A673 (cell line): ENCODE results near the gene GLS. TPM values are rescaled to one million over a fixed set of nuclear protein-coding genes. Genes with fewer than 3 reads are reported as not detected.

ENCODE experiments used
- BruUV-seq: library from RNA; stranded (reverse); fragments of 400-500 nt; replicated peaks from 2 replicates; lab custom pipeline; 2021; lab: Mats Ljungman, UMichigan
- CTCF ChIA-PET: fragments of 300-600 bp; sonication (Branson Sonifier 250); formaldehyde crosslinking; loops from one replicate; lab custom pipeline; 2022; ENCODE audit warnings: antibody characterized with exemption; lab: Charles Lee
- POLR2A ChIA-PET: fragments of 300-600 bp; sonication (Branson Sonifier 250); formaldehyde crosslinking; loops from one replicate; lab custom pipeline; 2022; ENCODE audit warnings: antibody characterized with exemption; ENCODE audit not compliant: low non-redundant PET; lab: Charles Lee
- DNase-seq: peaks from one replicate; pipeline ENCODE4 v3.0.0-alpha.2; 2015; ENCODE audit warnings: low spot score
- H3K27ac ChIP-seq: fragments of 200-600 bp; sonication (generic); 2 replicates; pipeline ENCODE4 v1.5.1; 2016; ENCODE audit warnings: mixed run types, low read depth, mild to moderate bottlenecking, mixed read lengths, antibody characterized with exemption, low read length; ENCODE audit not compliant: poor library complexity, severe bottlenecking
- H3K27me3 ChIP-seq: fragments of 200-600 bp; sonication (generic); replicated peaks from 2 replicates; pipeline ENCODE4 v1.6.1; 2017; ENCODE audit warnings: mixed run types, low read depth, mild to moderate bottlenecking, mixed read lengths, antibody characterized with exemption, low read length; ENCODE audit not compliant: insufficient read depth, poor library complexity
- H3K36me3 ChIP-seq: fragments of 200-600 bp; sonication (generic); 2 replicates; pipeline ENCODE4 v1.6.1; 2016; ENCODE audit warnings: mixed run types, mild to moderate bottlenecking, mixed read lengths, antibody characterized with exemption, low read length; ENCODE audit not compliant: insufficient read depth, poor library complexity, severe bottlenecking
- H3K4me1 ChIP-seq: fragments of 200-600 bp; sonication (generic); 2 replicates; pipeline ENCODE4 v1.6.1; 2017; ENCODE audit warnings: mixed run types, mild to moderate bottlenecking, mixed read lengths, antibody characterized with exemption, low read length; ENCODE audit not compliant: insufficient read depth, poor library complexity, severe bottlenecking
- H3K4me3 ChIP-seq: fragments of 200-600 bp; sonication (generic); 2 replicates; pipeline ENCODE4 v1.5.1; 2016; ENCODE audit warnings: low read depth, mixed run types, mild to moderate bottlenecking, mixed read lengths, low read length; ENCODE audit not compliant: poor library complexity, severe bottlenecking
- H3K9me3 ChIP-seq: fragments of 200-600 bp; sonication (generic); 2 replicates; pipeline ENCODE4 v1.6.1; 2016; ENCODE audit warnings: mixed run types, low read depth, mild to moderate bottlenecking, mixed read lengths, antibody characterized with exemption, low read length; ENCODE audit not compliant: poor library complexity, severe bottlenecking
- EZH2 ChIP-seq: fragments of 200-600 bp; sonication (generic); IDR thresholded peaks from 2 replicates; pipeline ENCODE4 v1.6.1; 2017; ENCODE audit warnings: borderline replicate concordance, low read depth, mild to moderate bottlenecking, mixed read lengths, antibody characterized with exemption, low read length; ENCODE audit not compliant: poor library complexity, severe bottlenecking
- intact Hi-C: fragments of 100-400 bp; cut with micrococcal nuclease; formaldehyde crosslinking; loops from one replicate; pipeline ENCODE4 v1.10.0; 2022; ENCODE audit not compliant: unreplicated experiment
- total RNA-seq: library from RNA; stranded (reverse); gene quantifications from 2 replicates; pipeline ENCODE4 v1.2.3, GENCODE V29; 2021
- TF ChIP-seq, protein P1 (sequence below): fragments of 300-800, 200-600 bp; sonication (generic); conservative IDR thresholded peaks from 2 replicates; pipeline ENCODE4 v1.5.1; 2017; ENCODE audit warnings: low read depth, mild to moderate bottlenecking, antibody characterized with exemption, low read length, moderate library complexity, mixed read lengths

GLS gene
- total RNA-seq, 1 experiment from 2014 or later: 116 TPM

DNA sequence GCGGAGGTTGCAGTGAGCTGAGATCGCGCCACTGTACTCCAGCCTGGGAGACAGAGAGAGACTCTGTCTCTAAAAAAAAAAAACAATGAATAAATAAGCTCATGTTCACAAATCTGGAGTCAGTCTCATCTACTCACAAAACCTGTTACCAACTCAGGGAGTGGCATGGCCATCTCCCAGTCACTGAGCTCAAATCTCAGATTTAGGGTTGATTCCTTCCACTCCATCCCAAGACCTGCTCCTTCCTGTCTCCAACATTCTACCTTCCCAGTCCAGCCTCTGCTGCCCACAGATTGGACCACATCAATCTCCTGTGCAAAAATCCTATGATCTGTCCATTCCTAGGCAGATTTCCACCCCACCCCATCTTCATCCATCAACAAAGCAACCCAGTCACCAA is 131.7 kb downstream of the GLS start:
- no peak for DNase-seq
- Histone ChIP-seq H3K27me3 (no peaks in the 10 kb centered on the region), H3K9me3 (no peaks in the 10 kb centered on the region), H3K27ac (no peak overlapping the region), H3K4me3 (peak overlapping the region; percentile 81), H3K36me3 (peaks cover 20% of the 10 kb centered on the region), H3K4me1 (peaks cover 6% of the 10 kb centered on the region)
- CTCF ChIA-PET: interaction anchor here (0.7 kb wide), 1 partner anchor 332 kb away, joined by 5 read pairs; no protein-coding TSS in a partner anchor
- POLR2A ChIA-PET: interaction anchor here (0.7 kb wide), 1 partner anchor 1535 kb away, joined by 9 read pairs; no protein-coding TSS in a partner anchor
- TF ChIP-seq, protein P1, sequence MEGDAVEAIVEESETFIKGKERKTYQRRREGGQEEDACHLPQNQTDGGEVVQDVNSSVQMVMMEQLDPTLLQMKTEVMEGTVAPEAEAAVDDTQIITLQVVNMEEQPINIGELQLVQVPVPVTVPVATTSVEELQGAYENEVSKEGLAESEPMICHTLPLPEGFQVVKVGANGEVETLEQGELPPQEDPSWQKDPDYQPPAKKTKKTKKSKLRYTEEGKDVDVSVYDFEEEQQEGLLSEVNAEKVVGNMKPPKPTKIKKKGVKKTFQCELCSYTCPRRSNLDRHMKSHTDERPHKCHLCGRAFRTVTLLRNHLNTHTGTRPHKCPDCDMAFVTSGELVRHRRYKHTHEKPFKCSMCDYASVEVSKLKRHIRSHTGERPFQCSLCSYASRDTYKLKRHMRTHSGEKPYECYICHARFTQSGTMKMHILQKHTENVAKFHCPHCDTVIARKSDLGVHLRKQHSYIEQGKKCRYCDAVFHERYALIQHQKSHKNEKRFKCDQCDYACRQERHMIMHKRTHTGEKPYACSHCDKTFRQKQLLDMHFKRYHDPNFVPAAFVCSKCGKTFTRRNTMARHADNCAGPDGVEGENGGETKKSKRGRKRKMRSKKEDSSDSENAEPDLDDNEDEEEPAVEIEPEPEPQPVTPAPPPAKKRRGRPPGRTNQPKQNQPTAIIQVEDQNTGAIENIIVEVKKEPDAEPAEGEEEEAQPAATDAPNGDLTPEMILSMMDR: no peak
- no peak for TF ChIP-seq EZH2
- no TSS peak for BruUV-seq
- intact Hi-C loops: loop anchor here (10.0 kb wide), 1 partner anchor 368 kb away; the partner anchor contains the start of gene NAB1

DNA sequence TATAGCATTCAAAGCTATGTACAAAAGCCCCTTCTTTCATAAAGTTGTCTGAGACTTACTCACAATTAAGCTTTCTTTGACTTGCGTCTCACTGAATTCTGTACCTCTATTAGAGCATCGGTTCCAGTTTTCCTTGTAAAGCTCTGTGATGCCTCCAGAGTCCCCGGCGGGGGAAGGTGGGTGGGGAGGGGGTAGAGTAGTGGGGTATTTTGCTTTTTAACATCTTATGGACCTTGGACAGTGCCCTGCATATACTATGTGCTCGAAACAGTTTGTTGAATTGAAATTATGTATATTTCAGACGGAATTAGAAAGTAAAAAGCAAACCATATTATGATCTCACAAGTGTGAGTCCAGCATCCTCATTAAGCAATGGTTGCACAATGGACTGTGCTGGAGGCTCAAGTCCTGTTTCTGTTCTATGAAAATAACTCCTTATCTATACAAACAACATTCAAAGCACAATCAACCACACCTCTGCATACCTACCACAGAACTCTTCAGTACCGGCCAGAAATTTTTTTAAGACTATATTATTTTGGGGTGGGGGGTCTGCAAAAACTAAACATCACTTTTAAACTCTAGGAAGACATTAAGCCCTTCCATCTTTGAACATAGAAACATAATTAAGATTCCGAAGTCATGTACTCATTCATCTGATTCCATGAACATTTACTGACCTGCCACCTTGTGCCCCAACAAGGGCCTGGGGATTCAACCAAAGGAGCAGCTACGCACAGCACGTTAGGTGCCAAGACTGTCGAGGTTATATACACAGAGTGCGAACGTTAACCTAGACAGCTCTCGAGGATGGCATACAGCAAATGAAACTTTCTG is 132.4 kb downstream of the GLS start:
- H3K4me3 ChIP-seq: peak overlapping the region; percentile 81
- no peaks in the 10 kb centered on the region for H3K9me3 ChIP-seq
- no peak for TF ChIP-seq EZH2
- TF ChIP-seq, protein P1: no peak
- intact Hi-C loops: loop anchor here (10.0 kb wide), 1 partner anchor 368 kb away; the partner anchor contains the start of gene NAB1
- H3K36me3 ChIP-seq: peaks cover 13% of the 10 kb centered on the region
- no peaks in the 10 kb centered on the region for H3K27me3 ChIP-seq
- BruUV-seq: TSS peak; percentile 47
- DNase-seq: no peak
- ChIA-PET POLR2A (interaction anchor here (0.7 kb wide), 1 partner anchor 1536 kb away, joined by 9 read pairs; no protein-coding TSS in a partner anchor), CTCF (interaction anchor here (0.7 kb wide), 1 partner anchor 333 kb away, joined by 5 read pairs; no protein-coding TSS in a partner anchor)
- peaks cover 6% of the 10 kb centered on the region for H3K4me1 ChIP-seq
- peak overlapping the region; percentile 84 for H3K27ac ChIP-seq

DNA sequence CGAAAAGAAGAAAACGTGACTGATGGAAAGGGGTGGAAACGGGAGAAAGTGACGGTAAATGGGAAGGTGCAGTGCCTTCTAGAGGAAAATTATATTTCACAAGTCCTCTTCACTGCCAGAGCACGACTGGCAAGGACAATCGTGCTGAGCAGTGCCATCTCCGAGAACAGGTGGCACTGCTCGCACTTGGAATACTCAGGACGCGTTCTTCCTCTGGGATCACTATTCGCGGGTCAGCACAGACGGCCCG is 133.0 kb downstream of the GLS start:
- Histone ChIP-seq H3K9me3 (no peaks in the 10 kb centered on the region), H3K4me3 (peak overlapping the region; percentile 81), H3K27me3 (no peaks in the 10 kb centered on the region), H3K36me3 (peaks cover 8% of the 10 kb centered on the region), H3K4me1 (peaks cover 6% of the 10 kb centered on the region), H3K27ac (peak overlapping the region; percentile 84)
- TF ChIP-seq EZH2: no peak
- TF ChIP-seq, protein P1: no peak
- ChIA-PET POLR2A (no interaction called here), CTCF (no interaction called here)
- DNase-seq: no peak
- intact Hi-C loops: loop anchor here (10.0 kb wide), 1 partner anchor 369 kb away; the partner anchor contains the start of gene NAB1
- no TSS peak for BruUV-seq
